ENCODE results near the gene KRTAP4-7.
"Not testable (repeated sequence)": the region's sequence is repeated elsewhere in the genome, so short reads cannot be mapped to it uniquely, and the experiment has no call there.

The KRTAP4-7 gene

DNA sequence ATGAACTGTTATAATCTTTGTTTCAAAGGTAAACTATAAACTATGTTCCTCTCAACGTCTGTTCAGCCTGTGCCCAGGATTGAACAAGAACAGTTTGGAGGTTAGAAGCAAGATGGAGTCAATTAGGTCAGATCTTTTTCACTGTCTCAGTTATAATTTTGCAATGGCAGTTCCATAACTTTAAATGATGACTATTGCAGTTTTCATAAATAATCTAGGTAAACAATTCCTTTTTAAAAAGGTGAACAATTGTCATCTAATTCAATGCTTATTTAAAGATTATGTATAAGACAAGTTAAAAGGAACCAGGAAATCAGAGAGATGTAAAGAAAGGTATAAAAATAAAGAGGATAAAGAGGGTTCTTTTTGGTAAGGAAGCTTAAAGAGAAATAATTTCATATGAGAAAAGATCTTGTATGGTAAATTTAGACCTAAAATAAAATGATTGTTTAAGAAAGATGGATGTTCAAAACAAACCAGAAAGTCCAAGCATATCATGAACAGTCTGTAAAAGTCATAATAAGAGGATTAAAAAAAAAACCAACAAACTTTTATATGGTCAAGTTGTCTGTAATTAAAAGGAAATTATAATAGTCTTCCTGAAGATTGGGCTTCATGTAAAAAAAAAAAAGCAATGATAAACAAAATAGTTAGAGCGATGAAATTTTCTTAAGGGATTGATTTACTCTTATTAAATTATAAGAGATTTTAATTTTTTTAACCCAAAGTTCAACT lies 27.4 kb downstream of the KRTAP4-7 start:
- no peak for TF ChIP-seq CTCF (IDR thresholded peaks at IDR 0.05; ENCODE audit: low read depth, low read length, missing control alignments)
- no peak overlapping the region for H3K4me3 ChIP-seq (ENCODE audit: low read depth, low read length)
- DNase-seq (ENCODE audit: low read depth), result no peak

DNA sequence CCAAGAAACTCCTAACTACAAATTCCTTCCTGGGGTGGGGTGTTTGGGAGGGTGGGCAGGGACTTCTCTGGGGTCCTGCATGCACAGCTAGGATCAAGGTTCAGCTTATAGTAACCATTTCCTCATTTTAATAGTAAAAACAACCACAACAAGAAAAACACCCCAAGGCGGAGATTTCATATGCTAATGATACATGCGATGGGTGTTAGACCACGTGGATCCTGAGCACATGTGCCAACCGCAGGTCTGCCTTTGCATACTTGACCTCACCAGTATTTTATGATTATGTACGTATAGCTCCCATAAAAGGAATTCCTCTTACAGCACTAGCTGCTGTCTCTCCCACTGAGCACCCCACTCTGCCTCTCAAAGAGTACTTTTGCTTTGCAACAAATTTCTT lies 32.3 kb downstream of the KRTAP4-7 start:
- DNase-seq (ENCODE audit: low read depth), result no peak
- TF ChIP-seq CTCF (IDR thresholded peaks at IDR 0.05; ENCODE audit: low read depth, low read length, missing control alignments), result no peak
- no peak overlapping the region for H3K4me3 ChIP-seq (ENCODE audit: low read depth, low read length)

- H3K4me3 ChIP-seq (ENCODE audit: low read depth, low read length); DNase-seq (ENCODE audit: low read depth): not testable (repeated sequence)
Measured at GRCh38 chr17:41117846-41118386, 34.0 kb downstream of the KRTAP4-7 start, which contains the start of gene KRTAP4-11. Gene KRTAP4-11, minus strand, starts transcription at chr17:41118373. Its CDS starts 58 bp downstream, at chr17:41118315.

DNA sequence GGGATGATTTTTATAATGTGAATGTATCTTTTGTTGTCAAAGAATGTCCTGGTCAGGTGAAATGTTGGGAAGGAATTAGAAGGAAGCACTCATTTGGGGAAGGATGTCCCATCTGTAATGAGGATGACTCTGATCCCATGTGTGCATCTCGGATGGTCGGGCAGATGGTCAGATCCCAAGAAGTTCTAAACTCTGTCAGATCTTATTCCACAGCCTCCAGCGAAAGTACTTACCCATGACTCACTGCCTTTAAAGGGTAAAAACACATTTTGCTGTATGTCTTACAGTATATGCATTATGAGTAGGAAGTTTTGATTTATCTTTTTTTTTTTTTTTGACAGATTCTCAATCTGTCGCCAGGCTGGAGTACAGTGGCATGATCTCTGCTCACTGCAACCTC lies 34.8 kb downstream of the KRTAP4-7 start:
- DNase-seq (ENCODE audit: low read depth), result no peak
- no peak for TF ChIP-seq CTCF (IDR thresholded peaks at IDR 0.05; ENCODE audit: low read depth, low read length, missing control alignments)
- no peak overlapping the region for H3K4me3 ChIP-seq (ENCODE audit: low read depth, low read length)

- not testable (repeated sequence) for H3K4me3 ChIP-seq (ENCODE audit: low read depth, low read length); DNase-seq (ENCODE audit: low read depth)
Measured at GRCh38 chr17:41119696-41120690, 36.0 kb downstream of the KRTAP4-7 start.

DNA sequence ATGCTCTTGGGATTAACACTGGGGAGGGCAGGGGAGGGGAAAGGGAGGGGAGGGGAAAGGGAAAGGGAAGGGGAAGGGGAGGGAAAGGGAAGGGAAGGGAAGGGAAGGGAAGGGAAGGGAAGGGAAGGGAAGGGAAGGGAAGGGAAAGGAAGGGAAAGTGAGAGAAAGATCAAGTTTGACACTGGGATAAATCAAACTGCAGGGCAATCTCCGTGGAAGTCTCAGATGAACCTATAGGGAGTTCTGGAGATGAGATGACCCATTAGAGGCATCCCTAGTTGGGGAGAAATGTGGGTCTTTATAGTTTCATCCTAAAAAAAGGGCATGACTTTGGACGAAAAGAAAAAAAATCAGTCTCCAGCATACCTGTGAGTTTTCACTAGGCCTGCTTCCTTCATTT lies 37.8 kb downstream of the KRTAP4-7 start:
- no peak for DNase-seq (ENCODE audit: low read depth)
- TF ChIP-seq CTCF (IDR thresholded peaks at IDR 0.05; ENCODE audit: low read depth, low read length, missing control alignments), result no peak

GRCh38 chr17:41123292-41123990 lies 39.5 kb downstream of the KRTAP4-7 start:
- DNase-seq (ENCODE audit: low read depth); H3K4me3 ChIP-seq (ENCODE audit: low read depth, low read length): not testable (repeated sequence)

More for the DNA sequence above, 37.8 kb downstream of the KRTAP4-7 start:
- H3K4me3 ChIP-seq (ENCODE audit: low read depth, low read length), result no peak overlapping the region

DNA sequence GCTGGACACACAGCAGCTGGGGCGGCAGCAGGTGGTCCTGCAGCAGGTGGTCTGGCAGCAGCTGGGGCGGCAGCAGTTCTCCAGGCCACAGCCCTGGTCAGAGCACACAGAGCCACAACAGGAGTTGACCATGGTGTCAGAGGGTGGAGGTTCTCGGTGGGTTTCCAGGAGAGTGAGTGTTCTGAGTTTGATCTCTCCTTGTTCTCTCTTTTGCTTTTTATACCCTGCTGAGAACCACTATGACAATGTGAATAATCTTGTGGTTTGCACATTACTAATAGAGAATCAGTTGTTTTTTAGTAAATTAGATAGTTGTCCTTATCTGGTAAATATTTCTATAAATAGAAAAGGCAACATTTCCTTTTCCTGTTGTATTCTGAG lies 40.0 kb downstream of the KRTAP4-7 start, which contains the start of gene KRTAP4-12:
Gene KRTAP4-12, minus strand, starts transcription at position 192 of the 381 bp plus-strand sequence. Its CDS starts 60 bp downstream, at position 132.
- H3K4me3 ChIP-seq (ENCODE audit: low read depth, low read length); DNase-seq (ENCODE audit: low read depth): not testable (repeated sequence)

Measured in GM12864 (cell line).